SH-SY5Y (cell line): ENCODE data around the gene ZGRF1.

Source experiments
- GATA2 ChIP-seq: IDR thresholded peaks from 2 replicates; pipeline ENCODE4 v1.6.1; 2011; ENCODE audit warnings: mild to moderate bottlenecking, low read depth, low read length
- GATA3 ChIP-seq: IDR thresholded peaks from 2 replicates; pipeline ENCODE4 v1.6.1; 2011; ENCODE audit warnings: low read depth, mild to moderate bottlenecking, low read length, moderate library complexity

- TF ChIP-seq GATA3 (no peak), GATA2 (no peak)
Observed at GRCh38 chr4:112517911-112518310, 118.8 kb downstream of the ZGRF1 start.
